GM19455 (cell line): ENCODE measurements around the gene BTN1A1.

Source experiments
- ATAC-seq: cut with Tn5 transposase; IDR thresholded peaks from one replicate; pipeline ENCODE4 v1.9.1; 2021; ENCODE audit not compliant: unreplicated experiment

BTN1A1 gene

GRCh38 chr6:26556263-26557070 lies 56.4 kb downstream of the BTN1A1 start:
- ATAC-seq = no peak
